A549 treated with ZK216348 at 1 μM for 4 hours (cell line): ENCODE data around the gene ALG12. TPM values are rescaled to one million over a fixed set of nuclear protein-coding genes. Genes with fewer than 3 reads are reported as not detected.

Experiments used
- total RNA-seq: library from RNA; stranded (reverse); fragments of 200-300 nt; extraction: Qiagen RNA extraction; gene quantifications from 5 replicates; pipeline ENCODE4 v1.2.3, GENCODE V29; 2022; ENCODE audit warnings: low read depth

Gene ALG12
- total RNA-seq = 5.1 to 13.8 TPM (median 11.0 TPM) in 5 replicates

GRCh38 chr22:49917974-49918910, at the start of gene ALG12, which contains the start of gene CRELD2:
Gene ALG12 (minus strand): TSS chr22:49918438. CDS start chr22:49913765, 4,673 bp downstream.
Gene CRELD2 (plus strand): TSS chr22:49918634. CDS start chr22:49918770, 136 bp downstream.

DNA sequence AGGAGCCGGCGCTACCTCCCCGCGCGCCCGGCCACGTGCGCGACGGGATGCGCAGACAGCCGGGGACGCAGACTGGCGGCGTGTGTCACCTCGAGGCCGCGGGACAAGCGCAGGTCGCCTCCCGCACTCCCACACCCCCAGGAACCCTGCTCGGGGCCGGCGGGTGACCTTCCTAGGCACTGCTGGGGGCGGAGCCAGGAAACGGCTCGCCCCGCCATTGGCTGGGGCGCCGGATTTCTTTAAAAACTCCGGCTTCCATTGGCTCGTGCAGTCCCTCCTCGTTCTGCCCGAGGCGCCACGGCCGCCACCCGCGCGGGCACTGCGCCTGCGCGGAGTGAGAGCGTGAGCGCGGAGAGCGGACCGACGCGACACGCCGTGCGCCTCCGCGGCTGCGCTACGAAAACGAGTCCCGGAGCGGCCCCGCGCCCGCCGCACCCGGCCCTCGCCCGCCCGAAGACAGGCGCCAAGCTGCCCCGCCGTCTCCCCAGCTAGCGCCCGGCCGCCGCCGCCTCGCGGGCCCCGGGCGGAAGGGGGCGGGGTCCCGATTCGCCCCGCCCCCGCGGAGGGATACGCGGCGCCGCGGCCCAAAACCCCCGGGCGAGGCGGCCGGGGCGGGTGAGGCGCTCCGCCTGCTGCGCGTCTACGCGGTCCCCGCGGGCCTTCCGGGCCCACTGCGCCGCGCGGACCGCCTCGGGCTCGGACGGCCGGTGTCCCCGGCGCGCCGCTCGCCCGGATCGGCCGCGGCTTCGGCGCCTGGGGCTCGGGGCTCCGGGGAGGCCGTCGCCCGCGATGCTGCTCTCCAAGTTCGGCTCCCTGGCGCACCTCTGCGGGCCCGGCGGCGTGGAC, 42.1 kb upstream of the ALG12 start, which contains the start of gene PIM3:
Gene PIM3, plus strand, starts transcription at position 614 of the 846 bp plus-strand sequence. Its CDS starts 176 bp downstream, at position 790.

GRCh38 chr22:49852898-49853894, 65.0 kb downstream of the ALG12 start, which contains the start of gene ZBED4:
Gene ZBED4 (plus strand): TSS chr22:49853844. CDS start chr22:49883663, 29,819 bp downstream.

Other genes starting within 250 kb of the ALG12 start
- gene BRD1, start 90.6 kb downstream of the ALG12 start, total RNA-seq = 11.0 to 17.5 TPM (median 15.1 TPM) in 5 replicates
- 7.9 to 12.7 TPM (median 11.9 TPM) in 5 replicates for gene ZBED4, start 64.6 kb downstream of the ALG12 start, total RNA-seq
- gene CRELD2, start 196 bp upstream of the ALG12 start, total RNA-seq = 15.3 to 31.4 TPM (median 28.1 TPM) in 5 replicates
- gene PIM3, start 42.3 kb upstream of the ALG12 start, total RNA-seq = 23.0 to 64.0 TPM (median 52.7 TPM) in 5 replicates
- 0.06 TPM in 1 of 5 replicates, not detected in the others for gene IL17REL, start 94.3 kb upstream of the ALG12 start, total RNA-seq
- not detected in 5 replicates for gene TTLL8, start 139.9 kb upstream of the ALG12 start, total RNA-seq
- gene MLC1, start 167.0 kb upstream of the ALG12 start, total RNA-seq = 0.04 to 0.08 TPM in 2 of 5 replicates, not detected in the others
- gene MOV10L1, start 171.6 kb upstream of the ALG12 start, total RNA-seq = not detected in 5 replicates